Esophagus muscularis mucosa (tissue), 4 donors: ENCODE results near the gene NCR2. TPM values are rescaled to one million over a fixed set of nuclear protein-coding genes. Genes with fewer than 3 reads are reported as not detected.

ENCODE experiments used
- DNase-seq: peaks from one replicate; pipeline ENCODE4 v3.0.0-alpha.2; 2017; ENCODE audit errors: extremely low spot score
- H3K27ac ChIP-seq, 4 donors: fragments of 200-600 bp; sonication (generic); replicated peaks in 1 of 4; 1 replicate in 3 of 4; 2 replicates in 1 of 4; pipeline ENCODE4 v1.5.1; 2016 to 2019; ENCODE audit warnings: mild to moderate bottlenecking in 1 of 4
- H3K27me3 ChIP-seq, 4 donors: fragments of 200-600 bp; sonication (generic); one replicate each; pipeline versions ENCODE4 v1.5.1 to v1.6.0; 2016 to 2019
- H3K36me3 ChIP-seq, 4 donors: fragments of 200-600 bp; sonication (generic); one replicate each; pipeline ENCODE4 v1.5.1; 2016 to 2019
- H3K4me1 ChIP-seq, 4 donors: fragments of 200-600 bp; sonication (generic); one replicate each; pipeline ENCODE4 v1.5.1; 2016 to 2019
- H3K4me3 ChIP-seq, 4 donors: fragments of 200-600 bp; sonication (generic); 1 replicate in 2 of 4; 2 replicates in 2 of 4; pipeline ENCODE4 v1.5.1; 2016 to 2019; ENCODE audit warnings: mild to moderate bottlenecking in 4 of 4, moderate library complexity in 1 of 4
- H3K9me3 ChIP-seq, 4 donors: fragments of 200-600 bp; sonication (generic); 1 replicate in 3 of 4; 2 replicates in 1 of 4; pipeline ENCODE4 v1.5.1; 2016 to 2019
- EP300 ChIP-seq: sonication (generic); formaldehyde crosslinking; IDR thresholded peaks from one replicate; pipeline ENCODE4 v1.6.1; 2017; ENCODE audit warnings: antibody characterized with exemption
- POLR2A ChIP-seq: fragments of 450-650 bp; IDR thresholded peaks from one replicate; pipeline ENCODE4 v1.6.1; 2017; ENCODE audit warnings: antibody characterized with exemption, moderate library complexity, mild to moderate bottlenecking, low read depth
- POLR2AphosphoS5 ChIP-seq, 2 donors: sonication (generic); formaldehyde crosslinking; IDR thresholded peaks; one replicate each; pipeline ENCODE4 v1.6.1; 2017; ENCODE audit warnings: antibody characterized with exemption in 2 of 2
- WGBS: methylation state at CpG from one replicate; pipeline ENCODE4 v1.1.5; 2018; 5-methylcytosine and 5-hydroxymethylcytosine counted together
- intact Hi-C: fragments of 100-400 bp; cut with DNase I; formaldehyde crosslinking; loops from one replicate; pipeline ENCODE4 v1.15.1; 2023
- total RNA-seq, 4 donors: library from RNA; depleted of rRNA; stranded (reverse); fragments of >200 nt; gene quantifications; one replicate each; pipeline versions ENCODE4 v1.1.0 to v1.2.1, GENCODE V29; 2016
- TF ChIP-seq, protein P1 (sequence below), 3 experiments: fragments of 200-600 bp in 2 of 3; fragments of 450-650 bp in 1 of 3; sonication (generic) in 2 of 3; IDR thresholded peaks; one replicate each; pipeline ENCODE4 v1.5.1; 2017 to 2019; ENCODE audit warnings: antibody characterized with exemption in 3 of 3, mild to moderate bottlenecking in 2 of 3, moderate library complexity in 1 of 3

NCR2 gene
- total RNA-seq, 4 donors from 2014 or later, result not detected

DNA sequence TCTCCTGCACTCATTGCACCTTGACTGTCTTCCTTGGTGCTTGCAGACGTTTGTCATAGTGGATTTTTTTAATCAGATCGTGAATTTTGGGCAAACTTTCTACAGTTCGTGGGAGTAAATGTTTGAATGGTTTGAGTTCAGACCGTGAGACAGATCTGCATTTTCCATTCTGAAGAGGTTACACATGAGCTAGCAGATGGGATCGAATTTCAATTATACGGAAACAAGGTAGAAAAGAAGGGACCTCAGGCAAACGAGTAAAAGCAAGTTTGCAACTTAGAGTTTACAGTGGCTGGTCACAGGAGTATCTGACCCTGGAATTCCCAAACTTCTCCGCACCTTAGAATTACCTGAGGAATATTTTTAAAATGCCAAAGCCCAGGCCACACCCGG, 17.2 kb upstream of the NCR2 start:
- no peak for TF ChIP-seq POLR2A
- TF ChIP-seq POLR2AphosphoS5 (IDR thresholded peaks at IDR 0.05), result no peak
- TF ChIP-seq, protein P1, sequence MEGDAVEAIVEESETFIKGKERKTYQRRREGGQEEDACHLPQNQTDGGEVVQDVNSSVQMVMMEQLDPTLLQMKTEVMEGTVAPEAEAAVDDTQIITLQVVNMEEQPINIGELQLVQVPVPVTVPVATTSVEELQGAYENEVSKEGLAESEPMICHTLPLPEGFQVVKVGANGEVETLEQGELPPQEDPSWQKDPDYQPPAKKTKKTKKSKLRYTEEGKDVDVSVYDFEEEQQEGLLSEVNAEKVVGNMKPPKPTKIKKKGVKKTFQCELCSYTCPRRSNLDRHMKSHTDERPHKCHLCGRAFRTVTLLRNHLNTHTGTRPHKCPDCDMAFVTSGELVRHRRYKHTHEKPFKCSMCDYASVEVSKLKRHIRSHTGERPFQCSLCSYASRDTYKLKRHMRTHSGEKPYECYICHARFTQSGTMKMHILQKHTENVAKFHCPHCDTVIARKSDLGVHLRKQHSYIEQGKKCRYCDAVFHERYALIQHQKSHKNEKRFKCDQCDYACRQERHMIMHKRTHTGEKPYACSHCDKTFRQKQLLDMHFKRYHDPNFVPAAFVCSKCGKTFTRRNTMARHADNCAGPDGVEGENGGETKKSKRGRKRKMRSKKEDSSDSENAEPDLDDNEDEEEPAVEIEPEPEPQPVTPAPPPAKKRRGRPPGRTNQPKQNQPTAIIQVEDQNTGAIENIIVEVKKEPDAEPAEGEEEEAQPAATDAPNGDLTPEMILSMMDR (IDR thresholded peaks at IDR 0.05), result no peak
- no peak for TF ChIP-seq EP300
- Histone ChIP-seq H3K4me3 (peak overlapping the region; percentile 25 to 52 (median 32)), H3K4me1 (peaks cover 5 to 10% (median 9%) of the 10 kb centered on the region in 4 donors), H3K36me3 (no peaks in the 10 kb centered on the region), H3K27me3 (peaks cover 0 to 38% (median 7%) of the 10 kb centered on the region in 4 donors), H3K27ac (no peak overlapping the region), H3K9me3 (no peaks in the 10 kb centered on the region)
- 47% methylated on average over 8 of the region's 9 CpGs for WGBS
- intact Hi-C loops, result no loop called here
- DNase-seq, result no peak

DNA sequence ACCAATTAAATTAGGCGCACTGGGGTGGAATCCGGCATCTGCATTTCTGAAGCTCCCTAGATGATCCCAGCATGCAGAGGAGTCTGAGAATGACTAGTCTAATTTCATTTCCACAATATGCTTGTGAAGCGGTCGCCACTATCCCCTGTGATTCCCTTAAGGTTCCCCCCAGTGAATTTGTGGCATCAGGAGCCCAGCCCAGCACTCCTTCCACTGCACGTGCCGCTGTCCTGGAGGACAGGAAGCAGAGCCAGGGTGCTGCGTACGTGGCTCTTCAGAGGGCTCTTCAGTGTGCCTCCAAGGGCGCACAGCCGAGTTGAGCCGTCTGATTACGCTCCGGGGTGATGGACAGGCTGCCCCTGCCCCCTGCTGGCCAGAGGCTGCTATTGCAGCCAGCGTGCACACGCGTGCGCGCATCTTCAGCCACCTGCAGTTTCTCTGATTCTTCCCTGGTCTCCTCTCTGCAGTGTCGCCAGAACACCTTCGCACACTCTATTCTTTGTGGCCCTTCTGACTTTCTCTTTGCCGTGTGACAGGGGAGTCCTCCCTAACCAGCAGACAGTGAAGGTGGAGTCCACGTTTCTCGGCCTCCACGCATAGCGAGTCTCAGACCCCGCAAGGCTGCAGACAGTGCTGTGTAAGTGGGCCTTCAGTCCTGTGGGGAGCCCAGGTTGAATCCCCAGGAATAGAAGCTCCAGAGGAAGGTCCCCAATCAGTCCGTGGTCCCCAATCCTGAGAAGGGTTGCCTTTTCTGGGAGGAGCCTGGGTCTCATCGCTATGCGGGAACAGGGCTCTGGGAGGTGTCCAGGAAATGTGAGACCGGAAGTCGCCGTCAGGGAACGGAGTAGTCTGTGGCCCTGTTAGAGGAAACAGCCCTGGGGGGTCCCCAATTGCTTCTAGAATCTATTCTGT, 16.5 kb upstream of the NCR2 start:
- intact Hi-C loops, result no loop called here
- Histone ChIP-seq H3K4me3 (peak overlapping the region; percentile 25 to 52 (median 32)), H3K36me3 (no peaks in the 10 kb centered on the region), H3K4me1 (peaks cover 5 to 10% (median 9%) of the 10 kb centered on the region in 4 donors), H3K9me3 (no peaks in the 10 kb centered on the region), H3K27me3 (peaks cover 0 to 35% (median 9%) of the 10 kb centered on the region in 4 donors), H3K27ac (no peak overlapping the region)
- TF ChIP-seq POLR2AphosphoS5 (IDR thresholded peaks at IDR 0.05) (peak in 1 of 2 donors; percentile 37), EP300 (no peak), POLR2A (no peak)
- TF ChIP-seq, protein P1 (IDR thresholded peaks at IDR 0.05), result peak in 2 of 3 experiments; percentile 94 to 99
- no peak for DNase-seq
- 22% methylated on average over 27 of the region's 33 CpGs for WGBS

DNA sequence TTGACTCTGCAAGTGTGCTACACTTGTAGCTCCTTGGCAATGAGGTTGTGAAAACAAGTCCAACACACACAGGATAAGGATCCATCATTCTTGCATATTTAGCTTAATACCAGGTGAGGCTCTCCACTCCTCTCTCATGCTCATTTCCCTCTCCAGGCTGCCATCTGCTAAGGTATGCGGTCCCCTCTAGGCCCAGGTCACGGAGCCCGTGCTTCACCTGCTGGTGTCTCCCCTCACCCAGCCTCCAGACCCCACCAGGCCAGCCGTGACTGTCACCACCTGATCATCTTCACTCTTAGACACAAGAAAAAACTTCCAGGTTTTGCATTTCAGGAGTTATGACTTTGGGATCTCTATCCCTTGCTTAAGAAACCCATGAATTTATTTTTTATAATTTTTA, 14.2 kb upstream of the NCR2 start:
- Histone ChIP-seq H3K36me3 (no peaks in the 10 kb centered on the region), H3K4me3 (no peak overlapping the region), H3K27me3 (peaks cover 0 to 42% (median 9%) of the 10 kb centered on the region in 4 donors), H3K27ac (no peak overlapping the region), H3K9me3 (no peaks in the 10 kb centered on the region), H3K4me1 (peaks cover 5 to 10% (median 9%) of the 10 kb centered on the region in 4 donors)
- WGBS, result 75% methylated on average over 4 of the region's 4 CpGs
- intact Hi-C loops, result no loop called here
- DNase-seq, result peak; percentile 85
- TF ChIP-seq EP300, result no peak
- no peak for TF ChIP-seq POLR2AphosphoS5 (IDR thresholded peaks at IDR 0.05)
- no peak for TF ChIP-seq POLR2A
- TF ChIP-seq, protein P1 (IDR thresholded peaks at IDR 0.05), result no peak

DNA sequence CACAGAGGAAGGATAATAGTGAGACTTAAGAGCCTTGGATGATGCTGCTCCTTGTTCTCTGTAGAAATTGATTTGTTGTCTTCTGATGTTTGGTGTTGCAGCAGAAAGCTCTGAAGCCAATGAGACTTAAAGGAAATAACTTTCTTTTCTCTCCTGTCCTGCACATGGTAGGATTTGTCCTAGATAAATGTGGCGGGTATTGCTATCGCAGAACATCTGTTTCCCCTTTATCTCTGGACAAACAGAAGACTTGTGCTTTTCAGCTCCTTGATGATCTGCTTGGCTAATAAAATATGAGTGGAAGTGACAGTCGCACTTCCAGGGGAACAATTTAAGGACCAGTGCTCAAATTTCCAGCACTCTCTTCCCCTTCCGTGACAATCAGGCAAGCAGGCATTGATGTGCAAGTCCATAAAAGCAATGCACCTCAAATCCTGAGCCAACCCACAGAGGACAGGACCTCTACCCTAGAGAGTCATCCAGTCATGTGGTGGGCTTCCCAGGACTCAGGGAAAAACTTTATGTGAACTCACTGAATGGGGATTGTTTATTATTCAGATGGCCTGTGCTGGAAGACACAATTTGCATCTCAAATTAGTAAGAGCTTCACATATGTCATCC, 9.9 kb upstream of the NCR2 start:
- Histone ChIP-seq H3K27me3 (peaks cover 0 to 52% (median 7%) of the 10 kb centered on the region in 4 donors), H3K36me3 (no peaks in the 10 kb centered on the region), H3K4me1 (no peaks in the 10 kb centered on the region), H3K27ac (no peak overlapping the region), H3K4me3 (no peak overlapping the region), H3K9me3 (no peaks in the 10 kb centered on the region)
- intact Hi-C loops, result no loop called here
- DNase-seq, result peak; percentile 80
- TF ChIP-seq POLR2A, result no peak
- no peak for TF ChIP-seq EP300
- TF ChIP-seq, protein P1 (IDR thresholded peaks at IDR 0.05), result no peak
- TF ChIP-seq POLR2AphosphoS5 (IDR thresholded peaks at IDR 0.05), result no peak
- 72% methylated on average over 4 of the region's 4 CpGs for WGBS
